Measurements from ENCODE around the gene DTX1. TPM values are rescaled to one million over a fixed set of nuclear protein-coding genes. Genes with fewer than 3 reads are reported as not detected.

Gene DTX1
- total RNA-seq, 1 donor from 2014 or later: 1.4 TPM

DNA sequence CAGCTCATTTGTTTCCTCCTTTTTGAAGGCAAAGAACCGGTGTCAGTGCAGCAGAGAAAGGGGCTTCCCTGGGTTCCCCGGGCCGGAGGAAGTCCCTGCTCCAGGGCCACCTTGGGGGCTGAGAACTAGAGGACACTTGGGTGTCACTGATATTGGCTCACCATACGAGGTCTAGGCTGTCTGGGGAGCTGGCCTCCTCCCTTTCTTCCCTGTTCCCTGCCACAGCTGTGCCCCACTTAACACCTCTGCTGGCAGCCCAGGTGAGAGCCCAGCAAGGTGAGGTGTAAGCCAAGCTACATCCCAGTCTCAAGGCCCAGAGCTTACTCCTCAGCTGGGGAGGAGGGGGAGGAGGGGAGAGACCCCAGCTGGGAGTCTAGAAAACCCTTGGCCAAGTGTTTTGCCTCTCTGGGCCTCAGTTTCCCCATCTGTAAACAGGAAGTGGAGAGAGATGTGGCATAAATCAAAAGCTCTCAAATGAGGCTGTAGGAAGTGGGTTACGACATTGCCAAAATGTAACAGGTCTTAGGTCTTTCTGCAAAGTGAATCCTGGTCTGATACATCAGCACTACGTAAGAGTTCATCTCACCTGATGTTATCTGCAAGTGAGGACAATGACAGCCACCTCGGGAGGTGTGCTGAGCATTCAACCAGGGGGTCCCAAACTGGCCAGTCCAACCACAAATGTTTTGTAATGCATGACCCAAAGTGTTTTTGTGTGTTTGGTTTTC is 53.5 kb downstream of the DTX1 start:
- Mint-ChIP-seq H3K27me3 (ENCODE audit: low read depth) (peaks cover 48% of the 10 kb centered on the region), H3K27ac (no peak overlapping the region), H3K9me3 (no peaks in the 10 kb centered on the region), H3K36me3 (no peaks in the 10 kb centered on the region), H3K4me3 (no peak overlapping the region), H3K4me1 (no peaks in the 10 kb centered on the region)
- DNase-seq (ENCODE audit: low spot score in 2 of 2, unreplicated experiment in 2 of 2): no peak
- TF ChIP-seq, protein P1, sequence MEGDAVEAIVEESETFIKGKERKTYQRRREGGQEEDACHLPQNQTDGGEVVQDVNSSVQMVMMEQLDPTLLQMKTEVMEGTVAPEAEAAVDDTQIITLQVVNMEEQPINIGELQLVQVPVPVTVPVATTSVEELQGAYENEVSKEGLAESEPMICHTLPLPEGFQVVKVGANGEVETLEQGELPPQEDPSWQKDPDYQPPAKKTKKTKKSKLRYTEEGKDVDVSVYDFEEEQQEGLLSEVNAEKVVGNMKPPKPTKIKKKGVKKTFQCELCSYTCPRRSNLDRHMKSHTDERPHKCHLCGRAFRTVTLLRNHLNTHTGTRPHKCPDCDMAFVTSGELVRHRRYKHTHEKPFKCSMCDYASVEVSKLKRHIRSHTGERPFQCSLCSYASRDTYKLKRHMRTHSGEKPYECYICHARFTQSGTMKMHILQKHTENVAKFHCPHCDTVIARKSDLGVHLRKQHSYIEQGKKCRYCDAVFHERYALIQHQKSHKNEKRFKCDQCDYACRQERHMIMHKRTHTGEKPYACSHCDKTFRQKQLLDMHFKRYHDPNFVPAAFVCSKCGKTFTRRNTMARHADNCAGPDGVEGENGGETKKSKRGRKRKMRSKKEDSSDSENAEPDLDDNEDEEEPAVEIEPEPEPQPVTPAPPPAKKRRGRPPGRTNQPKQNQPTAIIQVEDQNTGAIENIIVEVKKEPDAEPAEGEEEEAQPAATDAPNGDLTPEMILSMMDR (IDR thresholded peaks at IDR 0.05; ENCODE audit: unreplicated experiment): no peak

DNA sequence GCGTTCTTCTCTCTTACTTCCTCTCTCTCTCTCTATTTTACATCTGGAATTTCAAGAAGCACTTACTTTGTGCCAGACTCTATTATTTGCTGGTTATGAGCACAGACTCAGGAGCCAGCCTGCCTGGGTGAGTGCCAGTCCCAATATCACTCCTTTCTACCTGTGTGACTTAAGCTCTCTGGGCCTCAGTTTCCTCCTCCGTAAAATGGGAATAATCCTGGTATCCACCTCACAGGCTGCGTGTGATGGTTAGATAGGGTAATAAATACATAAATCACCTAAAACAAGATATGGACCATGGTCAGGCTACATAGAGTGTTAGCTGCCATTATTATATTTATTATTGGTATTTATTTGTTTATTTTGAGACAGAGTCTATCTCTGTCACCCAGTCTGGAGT is 54.7 kb downstream of the DTX1 start:
- Mint-ChIP-seq H3K27ac (no peak overlapping the region), H3K9me3 (no peaks in the 10 kb centered on the region), H3K27me3 (ENCODE audit: low read depth) (peaks cover 39% of the 10 kb centered on the region), H3K36me3 (no peaks in the 10 kb centered on the region), H3K4me3 (no peak overlapping the region), H3K4me1 (no peaks in the 10 kb centered on the region)
- DNase-seq (ENCODE audit: low spot score in 2 of 2, unreplicated experiment in 2 of 2): no peak
- TF ChIP-seq, protein P1 (IDR thresholded peaks at IDR 0.05; ENCODE audit: unreplicated experiment): no peak

DNA sequence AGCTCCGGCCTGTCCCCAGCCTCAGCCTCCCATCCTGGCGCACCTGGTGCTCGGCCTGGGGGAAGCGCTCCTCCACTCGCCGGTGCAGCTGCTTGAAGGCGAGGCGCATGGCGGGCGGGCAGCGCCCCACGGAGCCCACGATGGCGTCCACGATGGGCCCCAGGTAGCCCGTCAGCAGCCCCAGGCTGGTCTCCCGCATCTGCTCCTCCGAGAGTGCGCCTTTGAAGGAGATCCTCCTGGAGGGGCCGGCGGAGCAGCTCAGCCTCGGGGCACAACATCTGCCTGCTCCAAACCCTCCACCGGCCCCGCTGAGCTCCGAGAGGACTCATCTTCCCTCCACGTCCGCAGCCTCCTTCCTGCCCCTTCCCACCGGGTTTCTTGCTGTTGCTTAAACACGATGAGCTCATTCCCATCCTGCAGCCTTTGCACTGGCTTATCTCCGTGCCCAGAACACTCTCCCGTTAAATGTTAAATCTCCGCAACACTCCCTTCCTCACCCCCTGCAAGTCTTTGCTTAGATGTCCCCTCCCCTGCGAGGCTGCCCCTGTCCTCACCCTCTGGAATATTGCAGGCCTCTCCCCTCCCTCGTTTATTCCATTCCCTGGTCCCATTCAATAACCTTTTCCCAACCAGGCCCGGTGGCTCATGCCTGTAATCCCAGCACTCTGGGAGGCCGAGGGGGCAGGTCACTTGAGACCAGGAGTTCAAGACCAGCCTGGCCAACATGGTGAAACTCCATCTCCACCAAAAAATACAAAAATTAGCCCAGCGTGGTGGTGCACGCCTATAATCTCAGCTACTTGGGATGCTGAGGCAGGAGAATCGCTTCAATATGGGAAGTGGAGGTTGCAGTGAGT is 55.7 kb downstream of the DTX1 start:
- H3K4me1 Mint-ChIP-seq: no peaks in the 10 kb centered on the region
- H3K4me3 Mint-ChIP-seq: no peak overlapping the region
- DNase-seq (ENCODE audit: low spot score in 2 of 2, unreplicated experiment in 2 of 2): no peak
- no peak overlapping the region for H3K27ac Mint-ChIP-seq
- H3K27me3 Mint-ChIP-seq (ENCODE audit: low read depth): peaks cover 31% of the 10 kb centered on the region
- TF ChIP-seq, protein P1 (IDR thresholded peaks at IDR 0.05; ENCODE audit: unreplicated experiment): no peak
- no peaks in the 10 kb centered on the region for H3K36me3 Mint-ChIP-seq
- H3K9me3 Mint-ChIP-seq: no peaks in the 10 kb centered on the region

DNA sequence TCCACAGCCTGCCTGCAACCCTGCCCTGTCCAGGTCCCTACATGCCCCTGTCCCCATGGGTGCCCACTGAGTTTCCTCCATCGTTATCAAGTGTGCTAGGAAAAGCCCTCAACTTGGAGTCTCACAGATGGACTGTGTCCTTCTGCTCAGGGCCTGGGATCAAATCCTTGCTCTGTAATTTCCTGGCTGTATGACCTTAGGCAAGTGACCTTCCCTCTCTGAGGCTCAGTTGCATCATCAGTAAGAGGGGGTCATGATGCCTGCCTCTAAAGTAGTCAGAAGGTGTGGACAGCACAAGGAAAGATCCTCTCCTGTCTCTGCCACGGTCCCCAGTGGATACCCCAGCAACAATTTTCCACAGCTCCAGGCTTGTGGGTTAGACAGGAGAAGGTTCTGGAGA is 56.9 kb downstream of the DTX1 start:
- no peaks in the 10 kb centered on the region for H3K36me3 Mint-ChIP-seq
- TF ChIP-seq, protein P1 (IDR thresholded peaks at IDR 0.05; ENCODE audit: unreplicated experiment): no peak
- no peak overlapping the region for H3K27ac Mint-ChIP-seq
- no peaks in the 10 kb centered on the region for H3K4me1 Mint-ChIP-seq
- H3K27me3 Mint-ChIP-seq (ENCODE audit: low read depth): peaks cover 28% of the 10 kb centered on the region
- DNase-seq (ENCODE audit: low spot score in 2 of 2, unreplicated experiment in 2 of 2): no peak
- no peaks in the 10 kb centered on the region for H3K9me3 Mint-ChIP-seq
- H3K4me3 Mint-ChIP-seq: no peak overlapping the region

DNA sequence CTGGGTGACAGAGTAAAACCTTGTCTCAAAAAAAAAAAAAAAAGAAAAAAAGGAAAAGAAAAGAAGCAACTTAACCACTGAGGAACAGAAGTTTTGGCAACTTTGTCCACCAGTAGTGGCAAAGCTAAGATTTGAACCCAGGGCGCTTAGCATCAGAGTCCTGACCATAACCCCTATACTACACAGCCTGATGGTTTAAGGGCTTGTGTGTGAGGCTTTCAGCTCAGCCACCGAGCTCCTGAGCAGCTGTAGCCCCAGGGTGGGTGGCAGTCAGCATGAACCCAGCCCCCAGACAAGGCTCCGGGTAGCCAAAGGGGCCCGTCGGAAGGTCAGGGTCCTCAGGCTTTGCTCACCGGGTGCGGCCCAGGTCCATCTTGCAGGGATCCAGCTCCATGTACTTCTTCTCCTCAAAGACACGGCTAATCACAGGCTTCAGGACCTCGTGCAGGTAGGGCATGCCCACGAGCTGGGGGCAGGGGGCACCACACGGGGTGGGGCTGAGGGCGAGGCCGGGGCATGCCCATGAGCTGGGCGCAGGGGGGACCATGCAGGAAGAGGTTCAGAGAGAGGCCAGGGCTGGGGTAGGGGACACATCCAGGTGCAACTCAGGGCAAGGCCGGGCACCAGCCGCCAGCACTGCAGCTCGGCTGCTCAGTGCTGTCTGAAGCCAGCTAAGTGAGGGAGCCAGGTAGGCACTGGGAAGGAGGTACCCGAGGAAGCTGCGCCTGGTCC is 58.1 kb downstream of the DTX1 start:
- H3K9me3 Mint-ChIP-seq: no peaks in the 10 kb centered on the region
- no peaks in the 10 kb centered on the region for H3K4me1 Mint-ChIP-seq
- no peak for DNase-seq (ENCODE audit: low spot score in 2 of 2, unreplicated experiment in 2 of 2)
- H3K27ac Mint-ChIP-seq: no peak overlapping the region
- no peak overlapping the region for H3K4me3 Mint-ChIP-seq
- no peaks in the 10 kb centered on the region for H3K36me3 Mint-ChIP-seq
- TF ChIP-seq, protein P1 (IDR thresholded peaks at IDR 0.05; ENCODE audit: unreplicated experiment): no peak
- H3K27me3 Mint-ChIP-seq (ENCODE audit: low read depth): peaks cover 22% of the 10 kb centered on the region
